ENCODE measurements around the gene GGN. TPM values are rescaled to one million over a fixed set of nuclear protein-coding genes. Genes with fewer than 3 reads are reported as not detected.
"Not testable (repeated sequence)": the region's sequence is repeated elsewhere in the genome, so short reads cannot be mapped to it uniquely, and the experiment has no call there.

GGN gene
- total RNA-seq, 6 experiments from 2014 or later, result not detected

DNA sequence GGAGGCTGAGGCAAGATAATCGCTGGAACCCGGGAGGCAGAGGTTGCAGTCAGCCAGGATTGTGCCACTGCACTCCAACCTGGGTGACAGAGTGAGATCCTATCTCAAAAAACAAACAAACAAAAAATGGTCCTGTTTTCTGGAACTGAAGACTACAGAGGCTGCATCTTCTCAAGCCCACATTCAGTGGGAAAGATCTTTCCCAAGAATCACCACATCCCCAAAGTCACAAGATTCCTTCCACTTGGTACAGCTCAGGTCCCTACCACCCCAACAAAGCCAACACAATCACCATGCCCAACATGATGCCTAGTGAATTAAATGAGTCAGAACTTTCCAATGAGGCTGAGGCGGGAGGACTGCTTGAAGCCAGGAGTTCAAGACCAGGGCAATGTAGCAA is 37.0 kb downstream of the GGN start:
- ATAC-seq (no peak), DNase-seq (no peak)
- intact Hi-C loops (cut with DNase I), result no loop called here
- no peak overlapping the region for H3K27ac ChIP-seq
- TF ChIP-seq CTCF (IDR thresholded peaks at IDR 0.05) (no peak), POLR2A (IDR thresholded peaks at IDR 0.05) (no peak)
- no peaks in the 10 kb centered on the region for H3K4me1 ChIP-seq
- H3K36me3 ChIP-seq, result no peaks in the 10 kb centered on the region
- WGBS (ENCODE audit: insufficient coverage, low coverage, low lambda C conversion rate, missing lambda C conversion rate), result 33% methylated on average over 1 of the region's 3 CpGs
- H3K27me3 ChIP-seq, result no peaks in the 10 kb centered on the region
- no peak overlapping the region for H3K4me3 ChIP-seq
- H3K9me3 ChIP-seq, result no peaks in the 10 kb centered on the region

DNA sequence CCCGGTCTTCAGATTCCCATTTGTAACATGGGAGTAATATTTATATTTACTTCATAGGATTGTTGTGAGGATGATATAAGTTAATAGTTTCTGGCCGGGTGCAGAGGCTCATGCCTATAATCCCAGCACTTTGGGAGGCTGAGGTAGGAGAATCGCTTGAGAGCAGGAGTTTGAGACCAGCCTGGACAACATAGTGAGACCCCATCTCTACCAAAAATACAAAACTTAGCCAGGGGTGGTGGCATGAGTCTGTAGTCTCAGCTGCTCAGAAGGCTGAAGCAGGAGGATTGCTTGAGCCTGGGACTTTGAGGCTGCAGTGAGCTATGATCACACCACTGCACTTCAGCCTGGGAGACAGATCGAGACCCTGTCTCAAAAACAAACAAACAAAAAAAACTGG is 41.0 kb downstream of the GGN start:
- no peak overlapping the region for H3K27ac ChIP-seq
- no peaks in the 10 kb centered on the region for H3K4me1 ChIP-seq
- no peak overlapping the region for H3K4me3 ChIP-seq
- 74% methylated on average over 3 of the region's 4 CpGs for WGBS (ENCODE audit: insufficient coverage, low coverage, low lambda C conversion rate, missing lambda C conversion rate)
- DNase-seq, result no peak
- intact Hi-C loops (cut with DNase I), result no loop called here
- H3K27me3 ChIP-seq, result no peaks in the 10 kb centered on the region
- no peaks in the 10 kb centered on the region for H3K36me3 ChIP-seq
- TF ChIP-seq POLR2A (IDR thresholded peaks at IDR 0.05) (no peak), CTCF (IDR thresholded peaks at IDR 0.05) (no peak)
- ATAC-seq, result no peak
- H3K9me3 ChIP-seq, result no peaks in the 10 kb centered on the region

DNA sequence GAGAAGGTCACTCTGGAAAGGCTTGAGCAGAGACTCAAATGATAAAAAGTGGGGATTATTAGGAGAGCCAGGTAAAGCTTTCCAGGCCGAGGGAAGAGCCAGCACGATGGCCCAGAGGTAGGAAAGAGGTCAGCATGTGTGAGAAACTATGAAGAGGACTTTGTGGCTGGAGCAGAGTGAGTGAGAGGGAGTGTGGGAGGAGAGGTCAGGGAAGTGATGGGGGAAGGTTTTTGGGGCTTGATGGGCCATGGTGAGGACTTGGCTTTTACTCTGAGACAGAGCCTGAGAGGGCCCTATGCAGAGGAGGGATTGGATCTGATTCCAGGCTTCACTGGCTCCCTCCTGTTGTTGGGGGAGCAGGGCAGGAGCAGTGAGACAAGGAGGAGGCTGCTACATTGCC is 46.9 kb downstream of the GGN start:
- ATAC-seq (no peak), DNase-seq (no peak)
- intact Hi-C loops (cut with DNase I), result no loop called here
- Histone ChIP-seq H3K27me3 (no peaks in the 10 kb centered on the region), H3K36me3 (no peaks in the 10 kb centered on the region), H3K27ac (no peak overlapping the region), H3K4me3 (no peak overlapping the region), H3K9me3 (no peaks in the 10 kb centered on the region), H3K4me1 (peaks cover 0 to 4% (median 0%) of the 10 kb centered on the region in 4 donors)
- TF ChIP-seq POLR2A (IDR thresholded peaks at IDR 0.05) (no peak), CTCF (IDR thresholded peaks at IDR 0.05) (no peak)
- 100% methylated on average over 2 of the region's 2 CpGs for WGBS (ENCODE audit: insufficient coverage, low coverage, low lambda C conversion rate, missing lambda C conversion rate)

- intact Hi-C loops (cut with DNase I); H3K9me3 ChIP-seq: not testable (repeated sequence)
- WGBS (ENCODE audit: insufficient coverage, low coverage, low lambda C conversion rate, missing lambda C conversion rate), result 57% methylated on average over 2 of the region's 4 CpGs
These were observed 48.8 kb downstream of the GGN start for GRCh38 chr19:38339011-38339410.

GRCh38 chr19:38337360-38337653 is 50.5 kb downstream of the GGN start:
- Histone ChIP-seq H3K4me1 (peaks cover 0 to 4% (median 0%) of the 10 kb centered on the region in 4 donors), H3K9me3 (no peaks in the 10 kb centered on the region), H3K4me3 (peak overlapping the region; percentile 48 to 66 (median 65)), H3K27me3 (no peaks in the 10 kb centered on the region), H3K36me3 (no peaks in the 10 kb centered on the region), H3K27ac (no peak overlapping the region)
- ATAC-seq (no peak), DNase-seq (no peak)
- WGBS (ENCODE audit: insufficient coverage, low coverage, low lambda C conversion rate, missing lambda C conversion rate), result 71% methylated on average over 10 of the region's 10 CpGs
- TF ChIP-seq CTCF (IDR thresholded peaks at IDR 0.05), result no peak
- no peak for TF ChIP-seq POLR2A (IDR thresholded peaks at IDR 0.05)
- intact Hi-C loops (cut with DNase I), result no loop called here

More at GRCh38 chr19:38339011-38339410, 48.8 kb downstream of the GGN start:
- H3K4me1 ChIP-seq, H3K27me3 ChIP-seq, DNase-seq, H3K4me3 ChIP-seq, H3K27ac ChIP-seq, ATAC-seq, H3K36me3 ChIP-seq: not testable (repeated sequence)

Data from right lobe of liver (tissue), 6 donors.